ENCODE results near the gene TF.

TF gene

DNA sequence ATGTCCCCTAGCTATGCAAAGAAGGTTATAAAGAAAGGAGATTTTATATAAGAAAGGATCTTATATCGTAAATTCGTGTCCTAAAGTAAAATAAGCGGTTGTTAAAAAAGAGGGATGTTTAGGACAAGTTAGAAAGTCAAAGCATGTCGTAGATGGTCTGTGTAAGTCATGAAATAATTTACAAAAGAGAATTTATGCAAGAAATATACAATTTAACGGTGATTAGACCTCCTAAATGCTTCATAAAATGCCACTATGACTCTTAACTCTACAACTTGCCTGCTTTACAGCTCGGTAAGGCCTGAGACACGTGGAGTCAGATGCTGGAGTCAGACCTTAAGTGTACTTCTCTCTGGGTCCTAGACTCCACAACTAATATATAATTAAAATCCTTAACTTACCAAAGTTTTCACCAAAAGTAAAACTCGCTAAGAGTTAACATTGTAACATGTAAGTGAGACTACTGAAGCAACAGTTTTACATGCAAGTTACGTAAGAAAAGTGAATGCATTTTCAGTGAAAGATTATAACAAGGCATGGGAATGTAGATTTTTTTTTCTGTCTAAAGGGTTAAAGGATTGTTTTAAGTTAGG is 46.1 kb downstream of the TF start:
- Histone ChIP-seq H3K36me3 (ENCODE audit: insufficient read depth, low read length) (no peaks in the 10 kb centered on the region), H3K9ac (ENCODE audit: low read depth, low read length) (no peak overlapping the region; the same call in 1 of the 2 replicates), H3K9me3 (ENCODE audit: control insufficient read depth, insufficient read depth, low read length) (peaks cover 15% of the 10 kb centered on the region), H3K4me1 (ENCODE audit: insufficient read depth, low read length) (no peaks in the 10 kb centered on the region)

DNA sequence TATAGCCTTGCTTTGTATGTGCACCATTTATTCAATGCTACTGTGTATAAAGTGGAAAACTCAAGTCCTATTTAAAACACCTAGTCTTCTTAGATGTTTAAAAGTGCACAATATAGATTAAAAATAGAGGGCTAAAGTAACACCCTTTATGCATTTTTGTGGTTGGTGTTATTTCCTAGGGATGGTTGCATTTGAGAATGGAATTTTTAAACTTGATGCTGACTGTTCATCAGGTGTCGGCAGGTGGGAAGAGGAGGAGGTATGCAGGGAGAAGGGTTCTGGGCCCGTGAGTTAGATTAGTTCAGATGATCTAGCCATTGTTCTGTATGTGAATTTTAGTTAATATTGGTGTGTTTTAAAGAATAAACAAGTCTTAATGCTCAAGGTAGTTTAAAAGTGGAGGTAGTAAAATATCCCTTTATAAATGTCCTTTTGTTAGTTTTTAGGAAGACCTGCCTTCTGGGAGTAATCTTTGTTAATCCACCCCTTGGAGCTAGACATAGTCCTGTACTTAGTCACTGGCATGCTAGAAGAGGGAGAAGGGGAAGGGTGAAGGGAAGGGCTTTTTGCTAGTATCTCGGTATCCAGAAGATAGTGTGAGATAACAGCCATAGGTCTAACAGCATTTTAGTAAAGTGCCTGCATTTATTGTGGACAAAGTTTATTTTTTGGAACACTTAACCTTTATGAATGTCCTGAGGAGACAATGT is 51.4 kb downstream of the TF start:
- no peak overlapping the region for H3K9ac ChIP-seq (ENCODE audit: low read depth, low read length)
- H3K36me3 ChIP-seq (ENCODE audit: insufficient read depth, low read length) = no peaks in the 10 kb centered on the region
- H3K9me3 ChIP-seq (ENCODE audit: control insufficient read depth, insufficient read depth, low read length) = peaks cover 3% of the 10 kb centered on the region
- H3K4me1 ChIP-seq (ENCODE audit: insufficient read depth, low read length) = no peaks in the 10 kb centered on the region

DNA sequence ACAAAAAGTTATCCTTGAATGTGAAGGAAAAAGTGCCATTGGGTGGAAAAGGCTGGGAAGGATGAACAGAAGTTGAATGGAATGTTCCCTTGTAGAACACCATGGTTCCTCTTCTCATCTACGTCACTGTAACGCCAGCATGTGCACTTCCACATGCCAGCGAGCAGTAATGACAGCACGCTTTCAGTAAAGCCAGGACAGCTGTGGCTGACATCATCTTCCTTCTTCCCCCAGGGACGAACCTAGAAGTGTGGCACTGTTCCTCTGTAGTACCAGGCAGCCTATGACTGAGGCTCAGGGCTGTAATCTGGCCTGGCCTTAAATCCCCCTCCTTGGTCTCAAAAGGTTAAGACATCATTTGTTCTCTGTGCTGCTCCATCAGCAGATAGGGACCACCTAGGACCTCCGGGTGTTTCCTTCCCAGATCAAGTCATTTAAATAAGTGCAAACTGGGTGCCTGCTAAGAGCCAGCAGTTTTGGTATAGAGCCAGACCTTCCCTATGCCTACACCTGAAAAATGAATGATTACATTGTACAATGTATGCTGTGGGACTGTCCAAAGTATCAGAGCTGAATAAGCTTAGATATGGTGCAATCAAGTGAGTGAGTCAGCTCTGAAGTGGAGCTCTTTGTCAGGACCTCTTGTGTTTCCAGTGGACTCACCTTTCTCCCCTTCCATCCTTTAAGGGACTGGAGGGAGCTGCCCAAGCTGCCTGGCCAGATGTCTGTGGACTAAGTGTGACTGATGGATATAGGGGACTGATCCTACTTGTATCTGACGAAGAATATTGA is 53.8 kb downstream of the TF start:
- Histone ChIP-seq H3K9ac (ENCODE audit: low read depth, low read length) (no peak overlapping the region), H3K4me1 (ENCODE audit: insufficient read depth, low read length) (no peaks in the 10 kb centered on the region), H3K9me3 (ENCODE audit: control insufficient read depth, insufficient read depth, low read length) (peaks cover 3% of the 10 kb centered on the region), H3K36me3 (ENCODE audit: insufficient read depth, low read length) (no peaks in the 10 kb centered on the region)

DNA sequence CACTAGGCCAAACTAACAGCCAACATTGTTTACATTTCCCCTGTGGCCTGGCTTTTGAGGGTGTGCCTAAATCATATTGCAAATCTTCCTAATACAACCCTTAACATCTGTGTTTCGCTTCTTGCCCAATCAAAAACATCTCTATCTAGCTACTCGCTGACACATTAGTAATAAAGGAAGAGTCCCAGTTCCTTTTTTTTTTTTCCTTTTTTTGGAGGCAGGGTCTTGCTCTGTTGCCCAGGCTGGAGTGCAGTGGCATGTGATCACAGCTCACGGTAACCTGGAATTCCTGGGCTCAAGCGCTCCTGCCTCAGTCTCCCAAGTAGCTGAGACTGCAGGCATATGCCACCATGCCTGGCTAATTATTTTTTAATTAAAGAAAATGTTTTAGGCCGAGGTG is 57.3 kb downstream of the TF start:
- Histone ChIP-seq H3K4me1 (ENCODE audit: insufficient read depth, low read length) (peaks cover 3% of the 10 kb centered on the region), H3K36me3 (ENCODE audit: insufficient read depth, low read length) (no peaks in the 10 kb centered on the region), H3K9ac (ENCODE audit: low read depth, low read length) (no peak overlapping the region), H3K9me3 (ENCODE audit: control insufficient read depth, insufficient read depth, low read length) (no peaks in the 10 kb centered on the region)

DNA sequence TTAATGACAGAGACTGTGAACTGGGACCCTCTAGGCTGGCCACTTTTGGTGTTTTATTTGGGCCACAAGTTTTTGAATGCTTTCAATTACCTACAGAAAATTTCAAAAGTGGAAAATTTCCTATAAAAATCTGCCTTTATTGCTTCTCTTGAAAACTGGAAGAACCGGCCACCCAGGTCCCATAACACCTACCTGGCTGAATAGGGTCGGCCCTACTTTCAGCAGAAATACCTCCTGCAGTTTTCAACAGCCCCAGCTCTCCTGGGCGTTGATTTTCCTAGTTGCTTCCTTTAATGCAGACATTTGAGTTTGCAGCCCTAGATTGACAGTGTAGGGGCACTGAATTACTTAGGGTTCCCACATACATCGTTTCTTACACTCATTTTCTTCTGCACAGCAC is 58.7 kb downstream of the TF start:
- Histone ChIP-seq H3K36me3 (ENCODE audit: insufficient read depth, low read length) (no peaks in the 10 kb centered on the region; the same call in 1 of the 2 replicates), H3K4me1 (ENCODE audit: insufficient read depth, low read length) (peaks cover 3% of the 10 kb centered on the region), H3K9me3 (ENCODE audit: control insufficient read depth, insufficient read depth, low read length) (no peaks in the 10 kb centered on the region), H3K9ac (ENCODE audit: low read depth, low read length) (peak overlapping the region; percentile 85; the same call in 1 of the 2 replicates)

DNA sequence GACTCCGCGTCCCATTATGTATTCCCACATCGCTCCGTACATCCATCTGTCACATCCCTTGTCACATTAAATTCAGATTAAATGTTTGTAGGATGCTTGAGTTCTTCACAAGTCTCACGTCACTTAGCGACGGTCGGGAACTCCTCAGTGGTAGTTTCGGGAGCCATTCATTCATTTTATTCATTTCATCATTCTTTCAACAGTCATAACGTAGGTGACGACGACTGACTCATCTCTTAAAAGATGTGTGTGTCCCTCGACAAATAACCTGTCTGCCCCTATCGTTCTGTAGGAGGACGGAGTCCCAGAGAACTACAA is 59.1 kb downstream of the TF start:
- Histone ChIP-seq H3K9me3 (ENCODE audit: control insufficient read depth, insufficient read depth, low read length) (no peaks in the 10 kb centered on the region), H3K36me3 (ENCODE audit: insufficient read depth, low read length) (no peaks in the 10 kb centered on the region; the same call in 1 of the 2 replicates), H3K4me1 (ENCODE audit: insufficient read depth, low read length) (peaks cover 3% of the 10 kb centered on the region), H3K9ac (ENCODE audit: low read depth, low read length) (peak overlapping the region; percentile 85; the same call in 1 of the 2 replicates)

DNA sequence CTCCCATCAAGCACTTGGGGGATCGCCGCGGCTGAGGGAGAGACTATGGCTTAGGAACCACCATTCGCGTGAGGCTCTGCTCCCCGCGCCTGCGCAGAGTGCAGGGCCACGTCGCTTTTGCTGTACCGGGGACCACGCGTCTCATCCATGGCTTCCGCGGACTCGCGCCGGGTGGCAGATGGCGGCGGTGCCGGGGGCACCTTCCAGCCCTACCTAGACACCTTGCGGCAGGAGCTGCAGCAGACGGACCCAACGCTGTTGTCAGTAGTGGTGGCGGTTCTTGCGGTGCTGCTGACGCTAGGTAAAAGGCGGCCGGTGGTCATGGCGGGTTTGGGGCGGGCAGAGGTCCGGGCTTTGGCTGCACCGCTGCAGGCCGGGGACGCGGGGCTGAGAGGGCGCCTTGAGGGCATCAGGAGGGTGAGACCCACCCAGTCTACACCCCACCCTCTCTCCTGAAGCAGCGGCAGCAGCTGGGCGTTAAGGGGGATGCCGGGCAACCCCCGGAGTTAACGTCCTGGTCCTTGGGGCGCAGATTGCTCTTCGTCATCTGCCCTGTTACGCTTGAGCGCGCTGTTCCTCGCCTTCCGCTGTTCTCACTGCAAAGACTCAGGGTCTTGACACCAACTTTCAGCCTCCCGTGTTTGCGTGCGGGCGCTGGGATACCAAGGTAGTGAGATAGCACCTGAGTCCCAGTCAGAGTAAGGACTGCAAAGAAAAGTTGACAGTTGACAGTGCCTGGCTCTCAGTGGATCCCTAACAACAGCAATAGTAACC is 59.7 kb downstream of the TF start, which contains the start of gene SRPRB:
Gene SRPRB (plus strand): TSS at position 114 of the 774 bp plus-strand sequence. CDS start 34 bp downstream, at position 148.
- no peaks in the 10 kb centered on the region; the same call in 1 of the 2 replicates for H3K36me3 ChIP-seq (ENCODE audit: insufficient read depth, low read length)
- H3K9ac ChIP-seq (ENCODE audit: low read depth, low read length) = peak within 1 kb of the TSS; percentile 85
- H3K4me1 ChIP-seq (ENCODE audit: insufficient read depth, low read length) = peaks cover 3% of the 10 kb centered on the region
- H3K9me3 ChIP-seq (ENCODE audit: control insufficient read depth, insufficient read depth, low read length) = no peaks in the 10 kb centered on the region

DNA sequence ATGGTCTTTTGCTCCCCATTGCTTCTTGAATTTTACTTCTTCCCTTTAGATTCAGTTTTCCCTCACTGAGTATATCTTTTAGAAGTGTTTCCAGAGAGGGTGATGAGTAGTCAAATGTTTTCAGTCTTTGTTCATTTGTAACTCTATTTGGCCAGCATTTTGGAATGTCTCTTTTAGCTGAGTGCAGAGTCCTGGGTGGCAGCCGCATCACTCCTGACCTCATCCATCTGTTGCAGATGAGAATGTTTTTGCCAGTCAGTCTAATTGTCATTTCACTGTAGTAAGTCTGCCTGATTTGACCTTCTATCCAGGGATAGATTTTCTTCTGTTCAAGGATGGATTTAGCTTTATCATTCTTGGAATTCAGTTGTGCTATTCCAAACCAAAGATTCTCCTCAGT is 66.7 kb downstream of the TF start:
- no peaks in the 10 kb centered on the region for H3K4me1 ChIP-seq (ENCODE audit: insufficient read depth, low read length)
- no peak overlapping the region for H3K9ac ChIP-seq (ENCODE audit: low read depth, low read length)
- peaks cover 4% of the 10 kb centered on the region for H3K36me3 ChIP-seq (ENCODE audit: insufficient read depth, low read length)
- H3K9me3 ChIP-seq (ENCODE audit: control insufficient read depth, insufficient read depth, low read length) = no peaks in the 10 kb centered on the region

DNA sequence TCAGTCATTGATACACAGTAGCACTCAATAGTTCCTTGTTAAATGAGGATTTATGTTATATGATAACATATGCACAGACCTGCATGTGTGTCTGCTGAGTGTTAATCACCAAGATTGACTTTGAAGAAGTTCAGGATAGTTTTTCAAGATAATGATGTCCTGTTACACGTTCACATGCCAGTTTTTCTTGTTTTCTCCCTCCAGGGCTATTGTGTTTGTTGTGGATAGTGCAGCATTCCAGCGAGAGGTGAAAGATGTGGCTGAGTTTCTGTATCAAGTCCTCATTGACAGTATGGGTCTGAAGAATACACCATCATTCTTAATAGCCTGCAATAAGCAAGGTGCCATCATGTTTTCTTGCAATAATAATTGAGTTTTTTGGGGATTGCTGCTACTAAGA is 69.2 kb downstream of the TF start:
- no peaks in the 10 kb centered on the region for H3K4me1 ChIP-seq (ENCODE audit: insufficient read depth, low read length)
- H3K36me3 ChIP-seq (ENCODE audit: insufficient read depth, low read length) = peaks cover 9% of the 10 kb centered on the region
- H3K9me3 ChIP-seq (ENCODE audit: control insufficient read depth, insufficient read depth, low read length) = no peaks in the 10 kb centered on the region
- H3K9ac ChIP-seq (ENCODE audit: low read depth, low read length) = no peak overlapping the region

DNA sequence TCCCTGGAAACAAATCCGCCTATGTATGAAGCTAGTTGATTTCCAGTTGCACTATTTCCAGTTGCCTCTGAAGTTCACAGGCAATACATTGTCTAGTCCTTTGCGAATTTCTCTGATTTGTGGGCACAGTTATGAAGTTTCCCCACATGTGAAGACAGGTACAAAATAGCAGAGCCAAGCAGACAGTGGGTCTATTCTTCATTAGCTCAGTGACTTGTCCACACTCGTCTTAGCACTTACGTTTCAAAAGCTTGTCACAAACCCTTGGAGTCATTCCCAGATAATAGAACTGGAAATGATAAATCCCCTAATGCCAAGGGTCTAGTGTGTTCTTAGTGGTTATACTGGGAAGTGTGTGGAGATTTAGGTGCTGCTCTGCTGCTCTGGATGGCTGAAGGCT is 73.9 kb downstream of the TF start:
- no peak overlapping the region for H3K9ac ChIP-seq (ENCODE audit: low read depth, low read length)
- H3K36me3 ChIP-seq (ENCODE audit: insufficient read depth, low read length) = peaks cover 9% of the 10 kb centered on the region
- H3K4me1 ChIP-seq (ENCODE audit: insufficient read depth, low read length) = peaks cover 6% of the 10 kb centered on the region; the same call in 1 of the 2 replicates
- no peaks in the 10 kb centered on the region for H3K9me3 ChIP-seq (ENCODE audit: control insufficient read depth, insufficient read depth, low read length)

DNA sequence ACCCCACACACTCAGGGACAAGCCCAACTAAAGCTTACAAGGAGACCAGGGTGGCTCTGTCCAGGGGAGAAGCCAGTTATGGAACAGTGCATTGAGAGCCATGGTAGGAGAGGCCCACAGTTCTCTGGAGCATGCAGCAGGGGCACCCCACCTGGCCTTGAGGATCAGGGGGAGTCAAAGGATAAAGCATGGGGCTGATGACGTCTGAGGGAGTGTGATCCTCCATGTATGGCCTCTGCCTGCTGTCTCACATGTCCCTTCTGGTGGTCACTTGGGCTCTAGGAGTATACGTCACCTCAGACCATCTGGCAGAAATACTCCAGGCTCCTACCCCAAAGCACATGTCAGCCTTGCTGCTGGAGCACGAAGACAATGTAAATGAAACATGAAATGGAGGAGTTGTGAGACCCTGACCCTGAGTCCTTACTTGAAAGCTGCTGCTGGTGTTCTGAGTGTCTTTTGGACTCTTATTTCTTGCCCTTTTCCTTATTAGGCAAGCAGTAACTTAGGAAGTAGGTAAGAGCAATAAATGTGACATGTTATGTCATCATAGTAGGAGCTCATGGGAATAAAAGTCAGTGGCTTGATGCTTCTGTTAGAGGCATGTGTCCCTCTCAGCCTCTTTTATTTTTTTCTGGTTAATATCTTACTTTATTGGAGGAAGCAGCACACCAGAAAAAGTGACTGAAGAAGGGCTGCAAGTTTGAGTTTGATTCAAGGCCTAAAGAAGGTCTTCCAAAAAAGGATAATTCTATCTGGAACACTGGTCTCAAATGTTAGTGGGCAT is 74.9 kb downstream of the TF start:
- Histone ChIP-seq H3K9me3 (ENCODE audit: control insufficient read depth, insufficient read depth, low read length) (no peaks in the 10 kb centered on the region), H3K4me1 (ENCODE audit: insufficient read depth, low read length) (peaks cover 6% of the 10 kb centered on the region; the same call in 1 of the 2 replicates), H3K36me3 (ENCODE audit: insufficient read depth, low read length) (peaks cover 9% of the 10 kb centered on the region), H3K9ac (ENCODE audit: low read depth, low read length) (no peak overlapping the region)

DNA sequence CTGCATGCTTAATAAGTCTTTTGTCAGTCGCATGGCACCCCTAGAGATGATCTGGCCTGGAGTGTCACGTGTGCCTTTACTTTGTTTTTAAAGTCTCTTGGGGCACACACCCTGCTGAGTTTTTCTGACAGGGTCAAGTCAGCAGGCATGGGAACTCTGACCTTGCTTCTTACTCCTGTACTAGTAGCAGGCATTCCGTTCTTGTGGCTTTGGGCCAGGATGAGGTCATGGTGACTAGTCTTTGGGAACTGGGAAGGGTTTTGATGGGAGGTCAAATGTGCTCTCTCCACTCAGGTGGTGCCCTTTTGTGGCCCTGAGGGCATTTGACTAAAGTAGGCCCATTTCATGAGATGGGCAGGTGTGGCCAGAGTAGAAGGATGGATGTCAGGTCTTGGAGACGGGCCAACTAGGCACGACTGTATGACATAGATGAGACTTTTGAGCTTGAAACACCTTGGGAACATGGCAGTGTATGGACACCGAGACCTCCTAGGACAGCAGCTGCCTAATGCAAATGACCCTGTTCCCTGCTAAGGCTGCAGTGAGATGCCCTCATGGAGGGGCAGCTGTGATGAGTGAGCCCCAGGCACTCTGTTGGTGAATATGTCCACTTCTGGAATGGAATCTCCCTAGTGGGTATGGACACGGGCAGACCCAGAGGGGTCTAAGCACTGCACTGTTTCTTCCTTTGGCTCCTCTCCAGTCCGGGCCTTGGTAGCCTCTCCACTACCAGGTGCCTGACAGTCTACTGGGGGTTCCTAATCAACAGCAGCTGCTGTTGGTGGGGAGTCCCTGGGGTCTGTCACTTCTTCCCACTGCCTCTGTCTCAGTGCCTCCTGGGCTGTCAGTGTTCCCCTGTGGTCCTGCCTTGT is 75.8 kb downstream of the TF start:
- Histone ChIP-seq H3K9me3 (ENCODE audit: control insufficient read depth, insufficient read depth, low read length) (no peaks in the 10 kb centered on the region), H3K9ac (ENCODE audit: low read depth, low read length) (no peak overlapping the region), H3K4me1 (ENCODE audit: insufficient read depth, low read length) (peaks cover 6% of the 10 kb centered on the region; the same call in 1 of the 2 replicates), H3K36me3 (ENCODE audit: insufficient read depth, low read length) (peaks cover 4% of the 10 kb centered on the region)

DNA sequence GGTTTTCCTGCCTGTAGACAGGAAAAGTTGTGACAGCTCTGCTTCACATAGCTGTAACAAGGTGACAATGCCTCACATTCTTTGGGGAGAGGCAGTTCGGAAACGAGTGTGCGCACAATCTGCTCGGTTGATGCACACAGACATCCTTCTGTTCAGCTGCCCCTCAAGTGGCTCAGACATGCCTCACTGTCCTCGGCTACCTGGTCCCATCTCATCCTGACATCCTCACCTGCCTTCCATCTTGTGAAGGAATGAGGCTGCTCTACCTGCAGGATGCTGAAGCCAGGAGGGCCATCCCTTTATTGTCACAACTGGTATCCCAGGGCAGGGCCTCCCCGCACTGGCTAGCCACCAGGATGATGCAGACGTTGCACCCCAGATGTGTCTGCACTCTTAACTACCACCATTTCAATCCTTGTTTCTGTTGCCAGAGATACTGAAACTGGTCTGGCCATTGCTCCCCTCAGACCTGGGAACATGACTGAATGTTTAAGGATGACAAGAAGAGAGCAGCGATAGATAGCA is 78.8 kb downstream of the TF start:
- Histone ChIP-seq H3K9ac (ENCODE audit: low read depth, low read length) (no peak overlapping the region), H3K4me1 (ENCODE audit: insufficient read depth, low read length) (peaks cover 6% of the 10 kb centered on the region; the same call in 1 of the 2 replicates), H3K36me3 (ENCODE audit: insufficient read depth, low read length) (no peaks in the 10 kb centered on the region), H3K9me3 (ENCODE audit: control insufficient read depth, insufficient read depth, low read length) (no peaks in the 10 kb centered on the region)
